GM21367 (cell line): ENCODE measurements around the gene LMO7.

Experiments used
- ATAC-seq: cut with Tn5 transposase; IDR thresholded peaks from one replicate; pipeline ENCODE4 v1.9.1; 2021; ENCODE audit not compliant: unreplicated experiment

LMO7 gene

DNA sequence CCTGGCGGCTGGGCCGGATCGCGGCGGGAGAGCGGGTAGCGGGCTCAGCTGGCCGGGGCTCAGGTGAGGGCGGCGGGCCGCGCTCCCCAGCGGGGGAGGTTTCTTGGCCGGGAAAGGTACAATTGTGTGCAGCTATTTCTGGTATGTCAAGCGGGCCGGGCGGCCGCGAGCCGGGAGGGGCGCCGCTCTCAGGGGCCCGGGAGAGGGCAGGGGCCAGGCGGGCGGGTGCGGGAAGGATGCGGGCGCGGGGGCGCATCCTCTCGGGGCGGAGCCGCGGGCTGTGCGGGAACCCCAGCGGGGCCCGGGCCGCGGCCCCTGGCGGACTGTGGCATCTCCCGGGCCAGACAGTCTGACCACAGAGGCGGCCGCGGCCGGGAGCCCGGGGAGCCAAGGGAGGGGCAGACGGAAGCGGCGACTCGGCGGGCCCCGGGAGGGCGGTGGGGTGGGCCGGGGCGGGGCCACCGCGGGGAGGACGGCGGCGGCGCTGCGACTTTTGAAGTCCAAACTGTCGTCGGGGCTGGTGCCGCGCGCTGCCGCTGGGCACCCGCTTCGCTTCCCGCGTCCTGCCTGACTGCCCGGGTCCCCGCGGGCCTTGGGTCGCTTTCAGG is at the start of gene LMO7:
Gene LMO7 (plus strand): TSS at position 503 of the 608 bp plus-strand sequence. CDS start 328 bp downstream, outside the sequence.
- peak; percentile 59 for ATAC-seq

- ATAC-seq, result no peak
These were observed 48.5 kb upstream of the LMO7 start for GRCh38 chr13:75587679-75588078.

GRCh38 chr13:75596657-75597182 is 39.4 kb upstream of the LMO7 start:
- ATAC-seq, result no peak

- ATAC-seq, result no peak
These were observed 35.8 kb upstream of the LMO7 start for GRCh38 chr13:75600371-75600770.

DNA sequence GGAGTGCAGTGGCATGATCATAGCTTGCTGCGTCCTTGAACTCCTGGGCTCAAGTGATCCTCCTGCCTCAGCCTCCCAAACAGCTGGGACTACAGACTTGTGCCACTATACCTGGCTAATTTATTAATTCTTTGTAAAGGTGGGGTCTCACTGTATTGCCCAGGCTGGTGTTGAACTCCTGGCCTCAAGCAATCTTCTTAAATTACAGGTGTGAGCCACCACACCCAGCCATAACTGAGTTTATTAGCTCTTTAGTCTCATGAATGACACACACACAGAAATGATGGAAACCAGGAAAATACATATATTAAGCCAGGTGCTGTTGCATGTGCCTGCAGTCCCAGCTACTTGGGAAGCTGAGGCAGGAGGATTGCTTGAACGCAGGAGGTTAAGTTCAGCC is 33.1 kb upstream of the LMO7 start:
- no peak for ATAC-seq

- ATAC-seq, result no peak
These were observed 28.7 kb upstream of the LMO7 start for GRCh38 chr13:75607447-75607846.

DNA sequence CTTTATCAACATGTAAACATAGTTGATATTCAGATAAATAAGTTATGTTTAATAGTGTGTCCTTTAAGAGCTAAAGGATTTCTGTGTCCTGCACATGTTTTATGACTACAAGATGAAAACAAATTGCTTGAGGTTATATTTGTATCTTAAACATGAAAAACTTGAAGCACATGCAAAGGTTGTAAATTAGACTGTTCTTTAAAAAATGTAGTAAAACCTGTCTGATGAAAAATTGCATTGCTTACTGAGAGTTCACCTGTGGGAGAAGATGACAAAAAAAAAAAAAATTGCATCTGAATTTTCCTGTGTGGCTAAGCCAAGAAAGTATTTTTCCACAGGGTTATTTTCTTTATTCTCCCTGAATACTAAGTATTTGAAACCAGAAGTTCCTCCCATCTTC is 25.7 kb upstream of the LMO7 start:
- no peak for ATAC-seq

- no peak for ATAC-seq
These were observed 23.8 kb upstream of the LMO7 start for GRCh38 chr13:75612354-75612753.

GRCh38 chr13:75617230-75617629 is 18.9 kb upstream of the LMO7 start:
- ATAC-seq, result no peak

GRCh38 chr13:75618308-75618707 is 17.8 kb upstream of the LMO7 start:
- no peak for ATAC-seq

- no peak for ATAC-seq
These were observed 16.1 kb upstream of the LMO7 start for GRCh38 chr13:75620020-75620419.

- no peak for ATAC-seq
These were observed 15.0 kb upstream of the LMO7 start for GRCh38 chr13:75621147-75621546.

DNA sequence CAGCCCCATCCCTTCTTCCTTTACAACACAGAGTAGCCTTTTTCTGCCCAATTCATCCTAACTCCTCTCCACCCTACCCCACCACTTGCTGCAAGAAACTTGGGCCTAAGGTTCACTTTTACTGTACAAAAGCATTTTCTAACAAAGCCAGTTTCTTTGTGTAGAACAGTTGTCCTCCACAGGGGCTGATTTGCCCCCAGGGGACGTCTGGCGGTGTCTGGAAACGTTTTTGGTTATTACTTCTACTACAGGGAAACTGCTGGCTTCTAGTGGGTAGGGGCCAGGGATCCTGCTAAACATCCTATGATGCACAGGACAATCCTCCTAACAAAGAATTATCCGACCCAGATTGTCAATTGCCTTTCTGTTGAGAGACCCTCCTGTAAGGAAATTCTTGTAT is 7.3 kb upstream of the LMO7 start:
- no peak for ATAC-seq

GRCh38 chr13:75633285-75633684 is 2.8 kb upstream of the LMO7 start:
- no peak for ATAC-seq

DNA sequence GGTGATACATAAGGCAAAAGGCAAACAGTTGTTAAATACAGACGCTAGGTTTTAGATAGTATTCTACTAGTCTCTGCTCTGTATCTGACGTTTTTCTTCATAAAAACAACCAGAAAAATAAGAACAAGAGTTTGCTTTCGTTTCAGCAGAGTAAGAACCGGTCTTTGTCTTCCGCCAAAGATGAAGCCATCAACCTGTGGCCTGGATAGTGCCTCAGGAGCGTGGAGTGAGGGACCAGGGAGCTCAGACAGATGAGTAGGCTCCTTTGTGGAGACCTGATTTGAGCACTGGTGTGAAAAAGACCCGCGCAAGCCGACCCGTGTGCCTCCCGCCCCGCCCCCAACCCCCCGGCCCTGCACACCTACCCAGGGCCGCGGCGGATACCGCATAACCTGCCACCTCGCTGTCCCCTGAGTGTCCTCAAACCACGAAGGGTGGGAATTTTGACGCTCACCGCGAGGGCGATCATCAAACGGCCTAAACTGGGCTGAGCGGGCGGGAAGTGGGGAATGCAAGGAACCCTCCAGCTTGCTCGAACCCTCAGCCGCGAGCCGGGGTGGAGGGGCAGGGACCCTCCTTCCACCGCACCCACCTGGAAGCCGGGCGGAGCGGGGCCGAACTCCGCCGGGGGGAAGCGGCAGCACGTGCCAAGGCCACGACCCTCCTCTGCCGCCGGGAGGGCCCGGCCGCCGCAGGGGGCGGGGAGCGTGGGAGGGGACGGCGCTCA is 866 bp upstream of the LMO7 start:
- no peak for ATAC-seq

GRCh38 chr13:75636436-75637180 is 478 bp downstream of the LMO7 start:
- peak; percentile 46 for ATAC-seq

- ATAC-seq, result no peak
These were observed 1.1 kb downstream of the LMO7 start for GRCh38 chr13:75637181-75637750.

DNA sequence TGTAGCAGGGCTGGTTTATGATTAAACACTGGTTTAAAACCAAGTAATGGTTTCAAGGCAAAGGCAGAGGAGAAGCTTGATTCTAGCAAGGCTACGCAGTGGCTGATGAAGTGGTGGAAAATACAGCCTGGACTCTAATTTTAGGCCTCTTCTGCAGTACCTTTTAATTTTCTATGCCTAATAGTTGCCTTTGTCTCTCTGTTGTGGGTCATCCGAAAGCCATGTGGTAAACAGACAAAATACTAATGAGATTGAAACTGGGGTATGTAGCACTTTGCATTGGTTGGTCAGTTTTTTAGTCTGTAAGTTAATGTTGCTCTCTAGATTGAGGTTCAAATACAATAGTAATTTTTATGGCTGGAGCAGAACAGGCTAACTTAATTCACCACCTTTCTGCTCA is 3.3 kb downstream of the LMO7 start:
- no peak for ATAC-seq

DNA sequence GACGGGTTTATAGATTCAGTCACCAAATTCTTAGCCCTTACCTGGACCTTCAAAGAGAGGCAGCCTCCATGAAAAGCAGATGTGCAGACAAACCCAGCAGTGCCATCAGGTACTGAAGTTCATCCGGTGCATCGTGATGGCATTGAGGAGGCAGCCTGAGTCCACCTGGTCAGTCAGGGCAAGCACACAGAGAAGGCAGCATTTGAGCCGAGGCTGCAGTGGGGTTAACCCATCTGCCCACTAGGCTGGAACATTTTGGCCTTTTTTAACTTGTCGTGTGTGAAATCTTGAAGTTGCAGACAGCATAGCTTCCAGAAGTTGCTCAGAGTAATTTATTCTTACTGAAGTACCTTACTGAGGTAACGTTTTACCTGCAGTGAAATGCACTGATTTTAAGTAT is 4.9 kb downstream of the LMO7 start:
- no peak for ATAC-seq

- no peak for ATAC-seq
These were observed 7.1 kb downstream of the LMO7 start for GRCh38 chr13:75643182-75643581.

DNA sequence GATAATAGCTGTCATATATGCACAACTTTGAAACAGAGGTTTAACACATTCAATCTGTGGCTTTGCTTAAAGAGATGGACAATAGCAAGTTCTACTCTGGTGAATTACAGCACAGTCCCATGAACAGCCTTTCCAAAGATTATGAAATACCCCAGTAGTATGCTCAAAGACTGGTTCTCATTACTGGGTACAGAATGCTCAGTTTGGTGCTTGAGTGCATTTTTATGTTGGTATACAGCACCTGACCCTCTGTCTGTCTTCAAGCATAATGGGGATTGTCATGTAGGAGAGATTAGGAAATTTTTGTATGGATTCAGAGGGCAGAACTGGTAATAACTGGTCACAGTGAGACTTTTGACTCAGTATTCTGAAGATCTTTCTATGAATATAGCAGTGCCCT is 7.6 kb downstream of the LMO7 start:
- no peak for ATAC-seq

GRCh38 chr13:75645141-75645540 is 9.0 kb downstream of the LMO7 start:
- ATAC-seq, result no peak
